ENCODE data around the gene SEMA4B. TPM values are rescaled to one million over a fixed set of nuclear protein-coding genes. Genes with fewer than 3 reads are reported as not detected.

Gene SEMA4B
- total and polyA plus RNA-seq, 2 of the 8 experiments (the other 6 are each of a cell fraction or from before 2014, with no cell fraction given) = 42.7 to 43.0 TPM

GRCh38 chr15:90214553-90215196 lies 13.5 kb downstream of the SEMA4B start:
- no peak overlapping the region for H3K14ac ChIP-seq (ENCODE audit: insufficient read length)
- TF ChIP-seq PHF8 (conservative IDR thresholded peaks at IDR 0.05; ENCODE audit: low read depth, low read length) (no peak), RAD21 (IDR thresholded peaks at IDR 0.05 in 1 of 2, conservative IDR thresholded peaks at IDR 0.05 in 1 of 2; ENCODE audit: low read depth in 2 of 2, low read length in 2 of 2) (peak in 1 of 2 experiments; percentile 27; a peak in 1 of 4 replicates), FOSL1 (IDR thresholded peaks at IDR 0.05; ENCODE audit: insufficient read depth, low read depth, low read length) (no peak)
- TF ChIP-seq, protein P1, sequence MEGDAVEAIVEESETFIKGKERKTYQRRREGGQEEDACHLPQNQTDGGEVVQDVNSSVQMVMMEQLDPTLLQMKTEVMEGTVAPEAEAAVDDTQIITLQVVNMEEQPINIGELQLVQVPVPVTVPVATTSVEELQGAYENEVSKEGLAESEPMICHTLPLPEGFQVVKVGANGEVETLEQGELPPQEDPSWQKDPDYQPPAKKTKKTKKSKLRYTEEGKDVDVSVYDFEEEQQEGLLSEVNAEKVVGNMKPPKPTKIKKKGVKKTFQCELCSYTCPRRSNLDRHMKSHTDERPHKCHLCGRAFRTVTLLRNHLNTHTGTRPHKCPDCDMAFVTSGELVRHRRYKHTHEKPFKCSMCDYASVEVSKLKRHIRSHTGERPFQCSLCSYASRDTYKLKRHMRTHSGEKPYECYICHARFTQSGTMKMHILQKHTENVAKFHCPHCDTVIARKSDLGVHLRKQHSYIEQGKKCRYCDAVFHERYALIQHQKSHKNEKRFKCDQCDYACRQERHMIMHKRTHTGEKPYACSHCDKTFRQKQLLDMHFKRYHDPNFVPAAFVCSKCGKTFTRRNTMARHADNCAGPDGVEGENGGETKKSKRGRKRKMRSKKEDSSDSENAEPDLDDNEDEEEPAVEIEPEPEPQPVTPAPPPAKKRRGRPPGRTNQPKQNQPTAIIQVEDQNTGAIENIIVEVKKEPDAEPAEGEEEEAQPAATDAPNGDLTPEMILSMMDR (IDR thresholded peaks at IDR 0.05; ENCODE audit: control extremely low read depth in 1 of 3, insufficient read depth in 1 of 3, low read depth in 1 of 3, low read length in 3 of 3) = peak in 1 of 3 experiments; percentile 47; a peak in 2 of 4 replicates
- no peak overlapping the region for H2BK5ac ChIP-seq (ENCODE audit: low read depth, low read length)
- no peak overlapping the region for H2AFZ ChIP-seq (ENCODE audit: low read length)
- H3K23ac ChIP-seq (ENCODE audit: insufficient read length) = no peak overlapping the region
- H3K27me3 ChIP-seq (replicated peaks in 1 of 4; ENCODE audit: control insufficient read depth in 3 of 4, extremely low read depth in 1 of 4, insufficient read depth in 3 of 4, low read length in 3 of 4) = no peaks in the 10 kb centered on the region
- H3K4me1 ChIP-seq (replicated peaks in 1 of 4; ENCODE audit: control insufficient read depth in 3 of 4, insufficient read depth in 4 of 4, low read length in 3 of 4) = peaks cover 0 to 4% (median 2%) of the 10 kb centered on the region in 4 experiments; a peak in 4 of 7 replicates
- H4K91ac ChIP-seq (replicated peaks; ENCODE audit: insufficient read length, low read length) = no peak overlapping the region
- H3K18ac ChIP-seq (ENCODE audit: extremely low read depth, low read length) = no peak overlapping the region
- H4K5ac ChIP-seq (ENCODE audit: insufficient read length, low read depth, low read length) = no peak overlapping the region
- H2AK5ac ChIP-seq (ENCODE audit: low read depth, low read length) = no peak overlapping the region
- H2BK120ac ChIP-seq (replicated peaks; ENCODE audit: low read depth, low read length) = no peak overlapping the region
- 88% methylated on average over 6 of the region's 8 CpGs; no CpG with 5 or more reads in 1 of the 2 experiments for WGBS, 2 experiments (ENCODE audit: extremely low coverage in 1 of 2, insufficient coverage in 1 of 2, insufficient read length in 1 of 2, insufficient replicate concordance in 2 of 2, low coverage in 1 of 2, low lambda C conversion rate in 2 of 2, missing lambda C conversion rate in 1 of 2)
- no peak overlapping the region for H3K4ac ChIP-seq (replicated peaks; ENCODE audit: insufficient read length, low read depth, low read length)
- H3K9me3 ChIP-seq (ENCODE audit: insufficient read depth in 2 of 2, low read depth in 1 of 2, low read length in 1 of 2) = no peaks in the 10 kb centered on the region
- no peak for DNase-seq (ENCODE audit: low read depth in 1 of 2, low spot score in 2 of 2)
- H2BK12ac ChIP-seq (ENCODE audit: low read depth, low read length) = no peak overlapping the region
- peaks cover 0 to 16% of the 10 kb centered on the region in 2 experiments; a peak in 1 of 4 replicates for H3K79me2 ChIP-seq (ENCODE audit: control insufficient read depth in 1 of 2, insufficient read depth in 2 of 2, low read length in 2 of 2)
- no peaks in the 10 kb centered on the region; the same call in 1 of the 2 replicates for H3K23me2 ChIP-seq (ENCODE audit: low read depth, low read length)
- ChIA-PET POLR2A (ENCODE audit: partially characterized antibody) (interaction anchor here (1.0 to 4.8 kb wide), 3 partner anchors 10 to 29 kb away, joined by 3 to 25 read pairs (median 4); partner anchors contain the start of gene SEMA4B), CTCF (ENCODE audit: partially characterized antibody) (interaction anchor here (0.6 to 12.3 kb wide), 13 partner anchors 10 to 68 kb away, joined by 3 to 182 read pairs (median 5); partner anchors contain the start of genes CIB1 and SEMA4B)
- H4K8ac ChIP-seq (ENCODE audit: extremely low read depth, insufficient read depth, low read length) = no peak overlapping the region
- H3K79me1 ChIP-seq (ENCODE audit: low read depth, low read length) = peaks cover 8% of the 10 kb centered on the region; the same call in 1 of the 2 replicates
- peaks cover 9 to 10% of the 10 kb centered on the region in 2 experiments for H4K20me1 ChIP-seq (replicated peaks in 1 of 2; ENCODE audit: control insufficient read depth in 1 of 2, insufficient read depth in 2 of 2, low read length in 2 of 2)
- no peak overlapping the region for H2BK15ac ChIP-seq (ENCODE audit: low read length)
- H3K4me3 ChIP-seq (ENCODE audit: extremely low read depth in 1 of 4, insufficient read depth in 2 of 4, low read depth in 3 of 4, low read length in 4 of 4) = no peak overlapping the region
- H3K27ac ChIP-seq (ENCODE audit: low read depth, low read length) = no peak overlapping the region
- FAIRE-seq = no peak
- no peak overlapping the region for H3K4me2 ChIP-seq (ENCODE audit: insufficient read depth in 1 of 2, low read depth in 2 of 2, low read length in 2 of 2)
- H3K36me3 ChIP-seq (ENCODE audit: control insufficient read depth in 2 of 4, insufficient read depth in 4 of 4, low read length in 3 of 4) = peaks cover 0 to 5% (median 2%) of the 10 kb centered on the region in 4 experiments; a peak in 3 of 8 replicates
- no peak overlapping the region for H3K56ac ChIP-seq (replicated peaks; ENCODE audit: insufficient read length, low read depth, low read length)
- no peak overlapping the region for H2BK20ac ChIP-seq (ENCODE audit: low read length)
- no peak overlapping the region for H3K9ac ChIP-seq (replicated peaks in 1 of 4; ENCODE audit: extremely low read depth in 1 of 4, low read depth in 3 of 4, low read length in 3 of 4)
